Measurements from ENCODE around the gene ACAA2.

The ACAA2 gene, protein sequence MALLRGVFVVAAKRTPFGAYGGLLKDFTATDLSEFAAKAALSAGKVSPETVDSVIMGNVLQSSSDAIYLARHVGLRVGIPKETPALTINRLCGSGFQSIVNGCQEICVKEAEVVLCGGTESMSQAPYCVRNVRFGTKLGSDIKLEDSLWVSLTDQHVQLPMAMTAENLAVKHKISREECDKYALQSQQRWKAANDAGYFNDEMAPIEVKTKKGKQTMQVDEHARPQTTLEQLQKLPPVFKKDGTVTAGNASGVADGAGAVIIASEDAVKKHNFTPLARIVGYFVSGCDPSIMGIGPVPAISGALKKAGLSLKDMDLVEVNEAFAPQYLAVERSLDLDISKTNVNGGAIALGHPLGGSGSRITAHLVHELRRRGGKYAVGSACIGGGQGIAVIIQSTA

GRCh38 chr18:49813319-49814146, at the start of gene ACAA2:
ACAA2 (minus strand) TSS chr18:49813533; CDS start chr18:49813484, 49 bp downstream.
- TF ChIP-seq EZH2phosphoT487 (IDR thresholded peaks at IDR 0.05; ENCODE audit: borderline replicate concordance, low read length) (no peak), CTCF (IDR thresholded peaks at IDR 0.05; ENCODE audit: low read depth, low read length, poor library complexity, severe bottlenecking) (no peak)
- peak within 1 kb of the TSS; percentile 81 for H3K4me2 ChIP-seq (ENCODE audit: low read length)
- H3F3A ChIP-seq (ENCODE audit: control insufficient read depth, insufficient read depth), result no peaks in the 10 kb centered on the region
- H3K27ac ChIP-seq (ENCODE audit: low read depth, low read length), result peak within 1 kb of the TSS; percentile 77
- peaks cover 7% of the 10 kb centered on the region; the same call in 1 of the 2 replicates for H3K9me3 ChIP-seq (ENCODE audit: control insufficient read depth, insufficient read depth, low read length)
- no peaks in the 10 kb centered on the region for H3K9me2 ChIP-seq (replicated peaks; ENCODE audit: control insufficient read depth, low read length)
- peaks cover 53% of the 10 kb centered on the region for H3K79me2 ChIP-seq (ENCODE audit: control insufficient read depth, low read length)
- no peaks in the 10 kb centered on the region for H4K20me1 ChIP-seq (ENCODE audit: control insufficient read depth, insufficient read depth, low read depth, low read length)
- peaks cover 20% of the 10 kb centered on the region for H3K4me1 ChIP-seq (ENCODE audit: control insufficient read depth, low read length)
- H3K36me3 ChIP-seq (ENCODE audit: control insufficient read depth, low read length), result peaks cover 6% of the 10 kb centered on the region
- H3K4me3 ChIP-seq (ENCODE audit: low read length), result peak within 1 kb of the TSS; percentile 92
- no peaks in the 10 kb centered on the region for H3K27me3 ChIP-seq (ENCODE audit: control insufficient read depth, low read length)

DNA sequence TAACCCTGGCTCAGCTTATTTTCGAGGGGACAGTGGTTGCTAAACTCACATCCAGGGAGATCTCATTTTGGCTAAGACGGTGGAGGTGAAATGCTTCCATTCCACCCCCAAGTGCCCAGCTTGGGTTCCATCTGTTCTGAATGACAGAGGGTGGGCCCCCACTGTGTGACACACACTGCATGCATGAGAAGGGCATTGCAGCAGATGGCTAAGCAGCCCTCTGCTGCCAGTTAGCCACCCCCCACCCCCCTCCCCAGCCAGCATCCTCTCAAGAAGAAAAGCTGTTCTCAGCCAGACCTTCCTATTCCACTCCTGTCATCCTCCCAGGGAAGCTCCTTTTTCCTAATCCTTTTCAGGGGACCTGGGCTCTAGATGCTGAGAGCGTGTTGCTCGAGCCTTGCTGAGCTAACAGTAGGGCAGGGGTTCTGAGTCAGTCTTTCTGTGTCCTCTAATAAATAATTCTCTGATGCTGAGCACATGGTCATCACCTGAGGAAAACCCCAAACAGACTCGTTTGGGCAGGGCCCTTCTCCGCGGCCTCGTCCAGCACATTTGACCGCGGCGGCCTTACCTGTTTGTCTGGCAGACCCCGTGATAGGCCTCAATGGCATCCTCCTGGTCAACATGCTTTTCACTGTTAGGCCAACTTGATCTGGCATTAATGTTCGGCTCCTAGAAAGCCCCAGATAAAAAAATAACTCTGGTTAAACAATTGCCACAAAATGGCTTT, 49.5 kb upstream of the ACAA2 start:
- no peaks in the 10 kb centered on the region for H3K9me3 ChIP-seq (ENCODE audit: control insufficient read depth, insufficient read depth, low read length)
- no peaks in the 10 kb centered on the region for H3K9me2 ChIP-seq (replicated peaks; ENCODE audit: control insufficient read depth, low read length)
- no peak overlapping the region for H3K27ac ChIP-seq (ENCODE audit: low read depth, low read length)
- no peak overlapping the region for H3K4me2 ChIP-seq (ENCODE audit: low read length)
- no peaks in the 10 kb centered on the region for H3F3A ChIP-seq (ENCODE audit: control insufficient read depth, insufficient read depth)
- no peaks in the 10 kb centered on the region for H3K27me3 ChIP-seq (ENCODE audit: control insufficient read depth, low read length)
- H3K36me3 ChIP-seq (ENCODE audit: control insufficient read depth, low read length), result no peaks in the 10 kb centered on the region
- H3K4me1 ChIP-seq (ENCODE audit: control insufficient read depth, low read length), result no peaks in the 10 kb centered on the region
- no peak overlapping the region for H3K4me3 ChIP-seq (ENCODE audit: low read length)
- TF ChIP-seq EZH2phosphoT487 (IDR thresholded peaks at IDR 0.05; ENCODE audit: borderline replicate concordance, low read length) (no peak), CTCF (IDR thresholded peaks at IDR 0.05; ENCODE audit: low read depth, low read length, poor library complexity, severe bottlenecking) (no peak)
- no peaks in the 10 kb centered on the region for H4K20me1 ChIP-seq (ENCODE audit: control insufficient read depth, insufficient read depth, low read depth, low read length)
- H3K79me2 ChIP-seq (ENCODE audit: control insufficient read depth, low read length), result no peaks in the 10 kb centered on the region

GRCh38 chr18:49861659-49862058, 48.3 kb upstream of the ACAA2 start:
- Histone ChIP-seq H3F3A (ENCODE audit: control insufficient read depth, insufficient read depth) (no peaks in the 10 kb centered on the region), H3K4me2 (ENCODE audit: low read length) (no peak overlapping the region), H3K4me3 (ENCODE audit: low read length) (no peak overlapping the region), H3K9me3 (ENCODE audit: control insufficient read depth, insufficient read depth, low read length) (no peaks in the 10 kb centered on the region), H3K4me1 (ENCODE audit: control insufficient read depth, low read length) (no peaks in the 10 kb centered on the region), H3K36me3 (ENCODE audit: control insufficient read depth, low read length) (no peaks in the 10 kb centered on the region), H3K79me2 (ENCODE audit: control insufficient read depth, low read length) (no peaks in the 10 kb centered on the region), H4K20me1 (ENCODE audit: control insufficient read depth, insufficient read depth, low read depth, low read length) (no peaks in the 10 kb centered on the region), H3K9me2 (replicated peaks; ENCODE audit: control insufficient read depth, low read length) (no peaks in the 10 kb centered on the region), H3K27ac (ENCODE audit: low read depth, low read length) (no peak overlapping the region), H3K27me3 (ENCODE audit: control insufficient read depth, low read length) (no peaks in the 10 kb centered on the region)
- TF ChIP-seq CTCF (IDR thresholded peaks at IDR 0.05; ENCODE audit: low read depth, low read length, poor library complexity, severe bottlenecking) (peak; percentile 60), EZH2phosphoT487 (IDR thresholded peaks at IDR 0.05; ENCODE audit: borderline replicate concordance, low read length) (no peak)
